GM12801 (cell line): Measurements from ENCODE around the gene ACR.

Experiments used
- CTCF ChIP-seq: IDR thresholded peaks from one replicate; pipeline ENCODE4 v1.5.1; 2011; ENCODE audit warnings: control low read depth; ENCODE audit not compliant: insufficient read length; ENCODE audit errors: extremely low read depth

Gene ACR

DNA sequence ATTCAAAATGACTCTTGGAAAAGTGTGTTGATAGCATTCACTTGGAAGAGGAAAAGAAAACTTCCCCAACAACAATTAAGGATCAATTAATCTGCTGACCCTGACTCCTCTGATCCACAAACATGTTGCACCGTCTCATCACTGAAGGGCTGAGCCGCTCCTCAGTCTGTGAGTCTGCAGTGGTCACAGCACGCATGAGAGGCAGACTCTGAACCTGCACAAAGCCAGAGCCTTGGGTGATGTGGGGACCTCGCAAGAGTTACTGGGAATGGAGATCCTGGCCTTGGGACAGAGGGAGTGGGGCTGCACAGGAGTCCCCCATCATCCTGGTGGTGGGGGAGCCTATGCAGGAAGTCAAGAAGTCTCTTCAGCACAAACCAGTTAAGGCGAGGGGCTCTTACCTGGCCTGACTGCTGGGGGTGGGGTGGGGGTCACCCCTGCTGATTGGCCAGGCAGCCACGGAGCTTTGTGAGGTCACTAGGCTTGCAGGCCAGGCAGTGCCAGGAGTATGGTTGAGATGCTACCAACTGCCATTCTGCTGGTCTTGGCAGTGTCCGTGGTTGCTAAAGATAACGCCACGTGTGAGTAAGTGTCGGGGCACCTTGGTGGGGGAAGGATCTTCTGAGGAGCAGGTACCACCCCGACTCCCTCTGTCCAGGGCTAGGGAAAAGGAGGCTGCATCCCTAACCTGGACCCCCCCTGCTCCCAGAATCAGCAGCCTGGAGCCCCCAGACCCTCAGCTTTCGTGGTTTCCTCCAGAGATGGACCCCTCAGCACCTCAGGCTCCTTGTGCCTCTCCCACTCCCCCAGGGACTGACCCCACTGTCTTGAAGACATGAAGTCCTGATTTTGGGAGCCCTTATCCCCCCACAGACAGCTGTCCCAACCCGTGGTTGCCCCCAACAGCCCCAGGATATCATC is at the start of gene ACR:
Gene ACR (plus strand): TSS at position 477 of the 921 bp plus-strand sequence. CDS start 32 bp downstream, at position 509.
- no peak for TF ChIP-seq CTCF

DNA sequence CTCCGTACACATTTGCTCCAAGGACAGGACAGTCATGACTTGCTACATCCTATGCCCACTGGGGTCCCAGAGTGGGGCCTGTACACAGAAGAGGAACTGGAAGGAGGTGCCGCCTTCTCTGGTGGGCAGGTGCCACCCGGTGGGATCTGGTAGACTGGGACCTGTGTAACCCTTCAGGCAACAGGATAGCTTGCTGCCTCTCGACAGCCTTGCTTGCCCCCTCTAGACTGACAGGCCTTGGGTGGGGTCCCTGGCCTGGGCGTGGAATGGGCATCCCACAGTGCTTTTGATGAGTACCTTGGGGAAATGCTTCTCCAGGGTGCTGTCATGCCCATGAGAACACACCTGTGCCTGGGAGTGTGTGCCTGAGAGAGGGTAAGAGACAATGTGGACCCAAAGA is 49.6 kb upstream of the ACR start:
- TF ChIP-seq CTCF, result no peak

DNA sequence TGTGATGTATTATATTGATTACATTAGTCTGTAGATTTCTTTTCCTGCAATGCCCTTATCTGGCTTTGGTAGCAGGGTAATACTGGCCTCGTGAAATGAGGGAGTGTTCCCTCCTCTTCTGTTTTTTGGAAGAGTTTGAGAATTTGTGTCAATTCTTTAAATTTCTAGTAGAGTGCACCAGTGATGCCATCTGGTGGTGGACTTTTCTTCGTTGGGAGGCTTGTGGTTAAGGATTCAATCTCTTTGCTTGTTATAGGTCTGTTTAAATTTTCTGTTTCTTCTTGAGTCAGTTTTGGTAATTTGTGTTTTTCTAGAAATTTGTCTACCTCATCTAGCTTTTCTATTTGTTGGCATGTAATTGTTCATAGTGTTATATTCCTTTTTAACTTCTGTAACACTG is 46.5 kb upstream of the ACR start:
- TF ChIP-seq CTCF, result no peak

DNA sequence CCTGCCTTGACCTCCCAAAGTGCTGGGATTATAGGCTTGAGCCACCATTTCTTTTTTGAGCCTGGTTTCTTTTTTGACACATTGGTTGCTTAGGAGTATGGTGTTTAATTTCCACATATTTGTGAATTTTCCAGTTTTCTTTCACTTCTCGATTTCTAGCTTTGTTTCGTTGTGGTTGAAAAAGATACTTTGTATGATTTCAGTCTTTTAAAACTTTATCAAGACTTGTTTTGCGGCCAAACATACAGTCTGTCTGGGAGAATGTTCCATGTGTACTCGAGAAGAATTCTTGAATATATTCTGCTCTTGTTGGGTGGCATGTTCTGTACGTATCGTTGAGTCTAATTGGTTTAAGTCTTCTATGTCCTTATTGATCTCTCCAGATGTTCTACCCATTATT is 44.5 kb upstream of the ACR start:
- TF ChIP-seq CTCF, result no peak

DNA sequence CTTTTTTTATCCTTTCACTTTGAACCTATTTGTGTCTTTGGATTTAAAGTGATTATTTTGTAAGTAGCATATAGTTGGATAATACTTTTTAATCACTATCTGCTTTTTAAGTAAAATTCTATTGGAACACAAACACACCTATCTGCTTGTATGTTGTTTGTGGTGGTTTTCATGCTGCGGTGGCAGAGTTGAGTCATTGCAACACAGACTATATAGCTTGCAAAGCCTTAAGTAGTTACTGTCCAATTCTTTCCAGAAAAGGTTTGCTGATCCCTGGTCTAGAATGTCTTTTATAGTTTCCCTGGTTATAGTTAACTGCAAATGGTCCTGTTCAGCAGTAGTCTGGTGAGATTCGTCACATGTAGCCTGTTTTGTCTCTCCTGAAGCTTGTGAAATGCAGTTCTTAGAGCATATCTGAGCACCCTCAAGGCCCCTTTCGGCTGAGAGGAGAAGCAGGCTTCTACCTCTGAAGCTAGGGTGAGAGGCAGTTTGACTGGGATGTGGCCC is 43.9 kb upstream of the ACR start:
- no peak for TF ChIP-seq CTCF

- no peak for TF ChIP-seq CTCF
Measured at GRCh38 chr22:50694766-50695420, 43.1 kb upstream of the ACR start.

- no peak for TF ChIP-seq CTCF
Measured at GRCh38 chr22:50695421-50696250, 42.4 kb upstream of the ACR start.
